Suprapubic skin (tissue), 3 donors: ENCODE measurements around the gene S100PBP.

Experiments
- CTCF ChIP-seq, 2 donors: fragments of 200-600 bp in 1 of 2; fragments of 450-650 bp in 1 of 2; sonication (generic) in 1 of 2; IDR thresholded peaks; one replicate each; pipeline ENCODE4 v1.5.1; 2016 to 2019; ENCODE audit warnings: antibody characterized with exemption in 2 of 2, mild to moderate bottlenecking in 1 of 2, moderate library complexity in 1 of 2
- POLR2AphosphoS5 ChIP-seq, 3 donors: sonication (generic); formaldehyde crosslinking; IDR thresholded peaks; one replicate each; pipeline ENCODE4 v1.6.1; 2017; ENCODE audit warnings: antibody characterized with exemption in 3 of 3

GRCh38 chr1:32774464-32774808 is 43.0 kb upstream of the S100PBP start:
- no peak for TF ChIP-seq CTCF (IDR thresholded peaks at IDR 0.05)
- TF ChIP-seq POLR2AphosphoS5 (IDR thresholded peaks at IDR 0.05) = no peak
